Vagina (tissue), 2 donors: ENCODE measurements around the gene CCDC190. TPM values are rescaled to one million over a fixed set of nuclear protein-coding genes. Genes with fewer than 3 reads are reported as not detected.

Experiments used
- DNase-seq, 2 donors: peaks; one replicate each; pipeline ENCODE4 v3.0.0-alpha.2; 2017; ENCODE audit errors: extremely low spot score in 2 of 2
- H3K27ac ChIP-seq: fragments of 200-600 bp; sonication (generic); one replicate; pipeline ENCODE4 v1.5.1; 2019
- H3K27me3 ChIP-seq: fragments of 200-600 bp; sonication (generic); one replicate; pipeline ENCODE4 v1.5.1; 2019
- H3K36me3 ChIP-seq, 2 donors: fragments of 200-600 bp; sonication (generic); one replicate each; pipeline ENCODE4 v1.5.1; 2017 to 2019
- H3K4me1 ChIP-seq: fragments of 200-600 bp; sonication (generic); one replicate; pipeline ENCODE4 v1.5.1; 2019
- H3K4me3 ChIP-seq, 2 donors: fragments of 200-600 bp; sonication (generic); 1 replicate in 1 of 2; 2 replicates in 1 of 2; pipeline ENCODE4 v1.5.1; 2016 to 2019
- H3K9me3 ChIP-seq: fragments of 200-600 bp; sonication (generic); one replicate; pipeline ENCODE4 v1.5.1; 2019
- CTCF ChIP-seq, 3 experiments: fragments of 450-650 bp in 2 of 3; fragments of 200-600 bp in 1 of 3; sonication (generic) in 1 of 3; IDR thresholded peaks; one replicate each; pipeline ENCODE4 v1.5.1; 2017 to 2019; ENCODE audit warnings: antibody characterized with exemption in 3 of 3, mild to moderate bottlenecking in 2 of 3, moderate library complexity in 2 of 3
- POLR2A ChIP-seq, 2 donors: fragments of 450-650 bp; IDR thresholded peaks; one replicate each; pipeline ENCODE4 v1.6.1; 2017; ENCODE audit warnings: antibody characterized with exemption in 2 of 2, mild to moderate bottlenecking in 2 of 2, moderate library complexity in 2 of 2
- POLR2AphosphoS5 ChIP-seq, 2 donors: sonication (generic); formaldehyde crosslinking; IDR thresholded peaks; one replicate each; pipeline ENCODE4 v1.9.0; 2017; ENCODE audit warnings: antibody characterized with exemption in 2 of 2, mild to moderate bottlenecking in 2 of 2, low read depth in 1 of 2; ENCODE audit not compliant: insufficient read depth in 1 of 2
- intact Hi-C: fragments of 100-400 bp; cut with DNase I; formaldehyde crosslinking; loops from one replicate; pipeline ENCODE4 v1.15.1; 2023
- total RNA-seq: library from RNA; depleted of rRNA; stranded (reverse); fragments of >200 nt; gene quantifications from one replicate; pipeline ENCODE4 v1.2.3, GENCODE V29; 2016

CCDC190 gene
- total RNA-seq, 1 donor from 2014 or later = not detected

- no peak for DNase-seq
- peak; percentile 17 to 53 (median 44) for TF ChIP-seq CTCF (IDR thresholded peaks at IDR 0.05)
- no peak for TF ChIP-seq POLR2A (IDR thresholded peaks at IDR 0.05)
- no peak for TF ChIP-seq POLR2AphosphoS5 (IDR thresholded peaks at IDR 0.05; ENCODE audit: insufficient read depth in 1 of 2, low read depth in 1 of 2)
- Histone ChIP-seq H3K9me3 (no peaks in the 10 kb centered on the region), H3K27me3 (no peaks in the 10 kb centered on the region), H3K4me1 (no peaks in the 10 kb centered on the region), H3K36me3 (no peaks in the 10 kb centered on the region), H3K4me3 (no peak overlapping the region), H3K27ac (no peak overlapping the region)
- intact Hi-C loops = loop anchor here (5.0 kb wide), 1 partner anchor 294 kb away; no protein-coding TSS in a partner anchor
Observed at GRCh38 chr1:162878000-162878596, 17.1 kb upstream of the CCDC190 start.

GRCh38 chr1:162877412-162877811, 16.4 kb upstream of the CCDC190 start:
- intact Hi-C loops = loop anchor here (5.0 kb wide), 1 partner anchor 295 kb away; no protein-coding TSS in a partner anchor

GRCh38 chr1:162876751-162877150, 15.8 kb upstream of the CCDC190 start:
- H3K9me3 ChIP-seq = no peaks in the 10 kb centered on the region
- no peak overlapping the region for H3K27ac ChIP-seq
- no peaks in the 10 kb centered on the region for H3K27me3 ChIP-seq
- H3K4me1 ChIP-seq = no peaks in the 10 kb centered on the region
- DNase-seq = no peak
- H3K4me3 ChIP-seq = no peak overlapping the region
- intact Hi-C loops = loop anchor here (5.0 kb wide), 1 partner anchor 296 kb away; no protein-coding TSS in a partner anchor
- TF ChIP-seq CTCF (IDR thresholded peaks at IDR 0.05) = no peak
- TF ChIP-seq POLR2AphosphoS5 (IDR thresholded peaks at IDR 0.05; ENCODE audit: insufficient read depth in 1 of 2, low read depth in 1 of 2) = no peak
- H3K36me3 ChIP-seq = no peaks in the 10 kb centered on the region

More at GRCh38 chr1:162877412-162877811, 16.4 kb upstream of the CCDC190 start:
- Histone ChIP-seq H3K27ac (no peak overlapping the region), H3K4me3 (no peak overlapping the region), H3K4me1 (no peaks in the 10 kb centered on the region), H3K27me3 (no peaks in the 10 kb centered on the region), H3K9me3 (no peaks in the 10 kb centered on the region), H3K36me3 (no peaks in the 10 kb centered on the region)
- TF ChIP-seq POLR2A (IDR thresholded peaks at IDR 0.05) (no peak), CTCF (IDR thresholded peaks at IDR 0.05) (no peak), POLR2AphosphoS5 (IDR thresholded peaks at IDR 0.05; ENCODE audit: insufficient read depth in 1 of 2, low read depth in 1 of 2) (no peak)
- DNase-seq = no peak

GRCh38 chr1:162873671-162874666, 13.0 kb upstream of the CCDC190 start:
- H3K36me3 ChIP-seq = no peaks in the 10 kb centered on the region
- no peak overlapping the region for H3K4me3 ChIP-seq
- no peaks in the 10 kb centered on the region for H3K27me3 ChIP-seq
- no peaks in the 10 kb centered on the region for H3K9me3 ChIP-seq
- intact Hi-C loops = no loop called here
- H3K4me1 ChIP-seq = no peaks in the 10 kb centered on the region
- no peak for TF ChIP-seq POLR2AphosphoS5 (IDR thresholded peaks at IDR 0.05; ENCODE audit: insufficient read depth in 1 of 2, low read depth in 1 of 2)
- no peak for TF ChIP-seq CTCF (IDR thresholded peaks at IDR 0.05)
- no peak for TF ChIP-seq POLR2A (IDR thresholded peaks at IDR 0.05)
- DNase-seq = no peak
- H3K27ac ChIP-seq = no peak overlapping the region
